OCI-LY7 (cell line): ENCODE measurements around the gene TNFRSF1A. TPM values are rescaled to one million over a fixed set of nuclear protein-coding genes. Genes with fewer than 3 reads are reported as not detected.

Experiments used
- BruUV-seq: library from RNA; stranded (reverse); fragments of 400-500 nt; replicated peaks from 2 replicates; lab custom pipeline; 2021; lab: Mats Ljungman, UMichigan
- CTCF ChIA-PET: fragments of 300-600 bp; sonication (Branson Sonifier 250); formaldehyde crosslinking; loops from one replicate; lab custom pipeline; 2022; ENCODE audit warnings: antibody characterized with exemption; ENCODE audit not compliant: unreplicated experiment; lab: Charles Lee
- POLR2A ChIA-PET: fragments of 300-600 bp; sonication (Branson Sonifier 250); formaldehyde crosslinking; loops from one replicate; lab custom pipeline; 2022; ENCODE audit warnings: antibody characterized with exemption; lab: Charles Lee
- DNase-seq: peaks from one replicate; pipeline ENCODE4 v3.0.0-alpha.2; 2015; ENCODE audit warnings: low spot score
- H2AFZ ChIP-seq: fragments of 200-600 bp; sonication (generic), shearing (Covaris generic); 2 replicates; pipeline ENCODE4 v1.6.1; 2014; ENCODE audit warnings: mild to moderate bottlenecking, antibody characterized with exemption, low read length, moderate library complexity
- H3K27ac ChIP-seq: fragments of 200-600 bp; sonication (generic); 2 replicates; pipeline ENCODE4 v1.5.1; 2014; ENCODE audit warnings: mixed run types, low read depth, mild to moderate bottlenecking, moderate library complexity, low read length, inconsistent platforms; ENCODE audit not compliant: poor library complexity, severe bottlenecking
- H3K36me3 ChIP-seq: fragments of 200-600 bp; sonication (generic); 2 replicates; pipeline ENCODE4 v1.6.1; 2014; ENCODE audit warnings: mild to moderate bottlenecking, antibody characterized with exemption, low read length, moderate library complexity, mixed read lengths; ENCODE audit not compliant: insufficient read depth
- H3K4me1 ChIP-seq: fragments of 200-600 bp; sonication (generic); 2 replicates; pipeline ENCODE4 v1.5.1; 2014; ENCODE audit warnings: mild to moderate bottlenecking, low read length; ENCODE audit not compliant: insufficient read depth, poor library complexity, severe bottlenecking
- H3K4me2 ChIP-seq: fragments of 200-600 bp; sonication (generic); 2 replicates; pipeline ENCODE4 v1.6.1; 2014; ENCODE audit warnings: mild to moderate bottlenecking, low read length
- H3K4me3 ChIP-seq: fragments of 200-600 bp; sonication (generic); 2 replicates; pipeline ENCODE4 v1.5.1; 2014; ENCODE audit warnings: mild to moderate bottlenecking, low read depth, low read length; ENCODE audit not compliant: poor library complexity, severe bottlenecking
- H3K79me2 ChIP-seq: fragments of 200-600 bp; sonication (generic); 2 replicates; pipeline ENCODE4 v1.6.1; 2016; ENCODE audit warnings: low read depth, mild to moderate bottlenecking, low read length, moderate library complexity, mixed read lengths; ENCODE audit not compliant: insufficient read depth
- H3K9me2 ChIP-seq: fragments of 200-600 bp; sonication (generic); 2 replicates; pipeline ENCODE4 v1.6.1; 2016; ENCODE audit warnings: mild to moderate bottlenecking, low read length, mixed read lengths; ENCODE audit not compliant: insufficient read depth
- H3K9me3 ChIP-seq: fragments of 200-600 bp; sonication (generic); 2 replicates; pipeline ENCODE4 v1.6.1; 2014; ENCODE audit warnings: mild to moderate bottlenecking, mixed run types, low read length, mixed read lengths
- H4K20me1 ChIP-seq: fragments of 200-600 bp; sonication (generic); 2 replicates; pipeline ENCODE4 v1.6.1; 2014; ENCODE audit warnings: mild to moderate bottlenecking, antibody characterized with exemption, low read length, moderate library complexity, mixed read lengths; ENCODE audit not compliant: insufficient read depth
- EZH2phosphoT487 ChIP-seq: fragments of 200-600 bp; sonication (generic); IDR thresholded peaks from 2 replicates; pipeline ENCODE4 v1.6.1; 2018; ENCODE audit warnings: low read depth, borderline replicate concordance, mild to moderate bottlenecking, mixed run types, antibody characterized with exemption, low read length, moderate library complexity, mixed read lengths
- intact Hi-C: fragments of 100-400 bp; cut with micrococcal nuclease; formaldehyde crosslinking; loops from one replicate; pipeline ENCODE4 v1.10.0; 2022; ENCODE audit not compliant: unreplicated experiment
- total RNA-seq, 2 experiments: library from RNA; depleted of rRNA in 1 of 2; stranded (reverse); fragments of >200 nt in 1 of 2; shearing (Covaris generic) in 1 of 2; gene quantifications; 2 replicates each; pipeline ENCODE4 v1.2.3, GENCODE V29; 2014 to 2022
- TF ChIP-seq, protein P1 (sequence below): fragments of 200-600 bp; sonication (generic); conservative IDR thresholded peaks from 2 replicates; pipeline ENCODE4 v1.5.1; 2014; ENCODE audit warnings: mild to moderate bottlenecking, antibody characterized with exemption, low read length, moderate library complexity, mixed read lengths

TNFRSF1A gene
- total RNA-seq, 2 experiments from 2014 or later, result 37.3 to 50.9 TPM

DNA sequence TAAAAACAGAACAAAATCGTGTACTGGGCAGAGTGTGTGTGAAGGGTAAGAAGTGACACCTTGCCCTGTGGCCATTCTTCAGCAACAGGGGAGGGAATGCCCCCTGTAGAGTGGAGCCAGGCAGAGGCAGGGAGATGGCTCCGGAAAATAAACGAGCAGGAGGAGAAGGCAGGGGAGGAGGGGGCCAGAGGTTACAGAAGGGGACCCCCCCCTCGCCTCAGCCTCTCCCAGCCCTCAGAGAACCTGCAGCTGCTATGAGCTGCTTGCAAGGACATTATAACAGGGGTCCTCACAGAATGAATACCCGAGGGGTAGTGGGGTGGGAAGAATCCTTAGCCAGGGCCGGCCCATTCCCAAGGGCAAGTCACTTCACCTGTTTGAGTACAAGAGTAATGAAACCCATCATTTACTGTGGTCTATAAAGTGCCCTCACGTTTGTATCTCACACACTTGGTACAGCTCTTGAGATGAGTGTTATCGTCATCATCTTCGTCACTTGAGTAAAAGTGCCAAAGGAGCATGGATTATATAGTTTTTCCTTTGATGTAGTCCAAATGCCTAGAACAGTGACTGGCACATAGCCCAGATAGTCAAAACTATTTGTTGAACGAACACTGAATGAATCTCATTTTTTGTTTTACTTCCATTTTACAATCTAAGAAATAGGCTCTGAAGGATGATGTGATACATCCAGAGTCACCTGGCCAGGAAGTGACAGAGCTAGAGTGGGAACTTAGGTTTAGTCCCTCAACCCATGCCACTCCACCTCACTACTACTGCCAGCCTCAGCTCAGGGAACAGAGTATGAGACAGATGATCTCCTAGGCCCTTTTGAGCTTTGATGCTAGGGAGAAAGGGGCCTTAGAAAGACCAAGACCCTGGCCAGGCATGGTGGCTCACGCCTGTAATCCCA is 19.0 kb upstream of the TNFRSF1A start:
- peak overlapping the region; percentile 81 for H3K27ac ChIP-seq
- H3K4me2 ChIP-seq, result peak overlapping the region; percentile 59
- H3K9me2 ChIP-seq, result no peaks in the 10 kb centered on the region
- no TSS peak for BruUV-seq
- H3K79me2 ChIP-seq, result no peaks in the 10 kb centered on the region
- DNase-seq, result peak; percentile 47
- peak overlapping the region; percentile 24 for H3K4me3 ChIP-seq
- no peaks in the 10 kb centered on the region for H3K9me3 ChIP-seq
- H4K20me1 ChIP-seq, result no peaks in the 10 kb centered on the region
- POLR2A ChIA-PET, result interaction anchor here (0.7 to 8.3 kb wide), 7 partner anchors 13 to 100 kb away, joined by 3 to 55 read pairs (median 4); partner anchors contain the start of gene CD27
- intact Hi-C loops, result loop anchor here (5.0 kb wide), 1 partner anchor 1534 kb away; no protein-coding TSS in a partner anchor
- CTCF ChIA-PET, result interaction anchor here (0.6 kb wide), 1 partner anchor 15 kb away, joined by 3 read pairs; no protein-coding TSS in a partner anchor
- H3K4me1 ChIP-seq, result peaks cover 60% of the 10 kb centered on the region
- no peaks in the 10 kb centered on the region for H3K36me3 ChIP-seq
- peak overlapping the region; percentile 56; the same call in 1 of the 2 replicates for H2AFZ ChIP-seq
- TF ChIP-seq EZH2phosphoT487, result no peak
- TF ChIP-seq, protein P1, sequence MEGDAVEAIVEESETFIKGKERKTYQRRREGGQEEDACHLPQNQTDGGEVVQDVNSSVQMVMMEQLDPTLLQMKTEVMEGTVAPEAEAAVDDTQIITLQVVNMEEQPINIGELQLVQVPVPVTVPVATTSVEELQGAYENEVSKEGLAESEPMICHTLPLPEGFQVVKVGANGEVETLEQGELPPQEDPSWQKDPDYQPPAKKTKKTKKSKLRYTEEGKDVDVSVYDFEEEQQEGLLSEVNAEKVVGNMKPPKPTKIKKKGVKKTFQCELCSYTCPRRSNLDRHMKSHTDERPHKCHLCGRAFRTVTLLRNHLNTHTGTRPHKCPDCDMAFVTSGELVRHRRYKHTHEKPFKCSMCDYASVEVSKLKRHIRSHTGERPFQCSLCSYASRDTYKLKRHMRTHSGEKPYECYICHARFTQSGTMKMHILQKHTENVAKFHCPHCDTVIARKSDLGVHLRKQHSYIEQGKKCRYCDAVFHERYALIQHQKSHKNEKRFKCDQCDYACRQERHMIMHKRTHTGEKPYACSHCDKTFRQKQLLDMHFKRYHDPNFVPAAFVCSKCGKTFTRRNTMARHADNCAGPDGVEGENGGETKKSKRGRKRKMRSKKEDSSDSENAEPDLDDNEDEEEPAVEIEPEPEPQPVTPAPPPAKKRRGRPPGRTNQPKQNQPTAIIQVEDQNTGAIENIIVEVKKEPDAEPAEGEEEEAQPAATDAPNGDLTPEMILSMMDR, result no peak

GRCh38 chr12:6360080-6360571 is 18.2 kb upstream of the TNFRSF1A start:
- peak overlapping the region; percentile 81 for H3K27ac ChIP-seq
- BruUV-seq, result no TSS peak
- peak; percentile 86 for DNase-seq
- H3K9me2 ChIP-seq, result no peaks in the 10 kb centered on the region
- no peaks in the 10 kb centered on the region for H3K36me3 ChIP-seq
- H3K4me1 ChIP-seq, result peaks cover 67% of the 10 kb centered on the region
- ChIA-PET POLR2A (interaction anchor here (0.7 to 8.3 kb wide), 6 partner anchors 15 to 163 kb away, joined by 4 to 55 read pairs (median 4); partner anchors contain the start of gene CD27), CTCF (interaction anchor here (0.6 kb wide), 1 partner anchor 14 kb away, joined by 3 read pairs; no protein-coding TSS in a partner anchor)
- H3K79me2 ChIP-seq, result no peaks in the 10 kb centered on the region
- intact Hi-C loops, result loop anchor here (5.0 kb wide), 1 partner anchor 1533 kb away; no protein-coding TSS in a partner anchor
- H3K4me3 ChIP-seq, result peak overlapping the region; percentile 24
- peak overlapping the region; percentile 56; the same call in 1 of the 2 replicates for H2AFZ ChIP-seq
- TF ChIP-seq, protein P1, result no peak
- no peaks in the 10 kb centered on the region for H4K20me1 ChIP-seq
- H3K4me2 ChIP-seq, result peak overlapping the region; percentile 59
- H3K9me3 ChIP-seq, result no peaks in the 10 kb centered on the region
